ENCODE measurements around the gene PXMP4. TPM values are rescaled to one million over a fixed set of nuclear protein-coding genes. Genes with fewer than 3 reads are reported as not detected.

PXMP4 gene
- total RNA-seq, 2 experiments from 2014 or later, result 3.6 to 4.1 TPM

GRCh38 chr20:33658929-33659328 is 61.2 kb downstream of the PXMP4 start:
- CTCF ChIA-PET, result no interaction called here
- Mint-ChIP-seq H3K4me3 (no peak overlapping the region), H3K36me3 (ENCODE audit: low read depth) (no peaks in the 10 kb centered on the region), H3K9me3 (no peaks in the 10 kb centered on the region), H3K4me1 (ENCODE audit: low read depth) (peaks cover 9% of the 10 kb centered on the region), H3K27ac (no peak overlapping the region), H3K27me3 (no peaks in the 10 kb centered on the region)
- Histone ChIP-seq H3K36me3 (ENCODE audit: insufficient read depth, low read length) (no peaks in the 10 kb centered on the region), H3K4me1 (ENCODE audit: insufficient read depth, low read length) (peaks cover 16% of the 10 kb centered on the region), H3K27ac (ENCODE audit: low read depth in 1 of 2, low read length in 2 of 2) (no peak overlapping the region), H3K4me3 (ENCODE audit: low read length) (no peak overlapping the region), H3K27me3 (ENCODE audit: control insufficient read depth in 1 of 2, insufficient read depth in 2 of 2, low read length in 2 of 2) (no peaks in the 10 kb centered on the region), H3K9me3 (ENCODE audit: control insufficient read depth in 1 of 2, insufficient read depth in 1 of 2, low read length in 2 of 2) (no peaks in the 10 kb centered on the region)
- no peak for ATAC-seq (ENCODE audit: poor library complexity)
- no peak for DNase-seq
- intact Hi-C loops (cut with DNase I, micrococcal nuclease), result no loop called here
- no peak for TF ChIP-seq CTCF (IDR thresholded peaks at IDR 0.05)
- POLR2A ChIA-PET, result no interaction called here

- H3K36me3 Mint-ChIP-seq (ENCODE audit: low read depth), result no peaks in the 10 kb centered on the region
- peaks cover 7% of the 10 kb centered on the region for H3K4me1 Mint-ChIP-seq (ENCODE audit: low read depth)
- CTCF ChIA-PET, result no interaction called here
These were observed 61.6 kb downstream of the PXMP4 start for GRCh38 chr20:33658510-33658909.

GRCh38 chr20:33657704-33658095 is 62.4 kb downstream of the PXMP4 start:
- H3K4me3 Mint-ChIP-seq, result no peak overlapping the region
- no peaks in the 10 kb centered on the region for H3K36me3 Mint-ChIP-seq (ENCODE audit: low read depth)
- no peaks in the 10 kb centered on the region for H3K9me3 Mint-ChIP-seq
- ChIA-PET CTCF (no interaction called here), POLR2A (no interaction called here)
- no peak overlapping the region for H3K27ac ChIP-seq (ENCODE audit: low read depth in 1 of 2, low read length in 2 of 2)
- no peaks in the 10 kb centered on the region for H3K27me3 Mint-ChIP-seq
- no peaks in the 10 kb centered on the region for H3K9me3 ChIP-seq (ENCODE audit: control insufficient read depth in 1 of 2, insufficient read depth in 1 of 2, low read length in 2 of 2)
- no peak overlapping the region for H3K27ac Mint-ChIP-seq
- no peak for ATAC-seq (ENCODE audit: poor library complexity)
- H3K27me3 ChIP-seq (ENCODE audit: control insufficient read depth in 1 of 2, insufficient read depth in 2 of 2, low read length in 2 of 2), result no peaks in the 10 kb centered on the region
- no peak for TF ChIP-seq CTCF (IDR thresholded peaks at IDR 0.05)
- peaks cover 6% of the 10 kb centered on the region for H3K4me1 ChIP-seq (ENCODE audit: insufficient read depth, low read length)
- H3K4me1 Mint-ChIP-seq (ENCODE audit: low read depth), result peaks cover 2% of the 10 kb centered on the region
- intact Hi-C loops (cut with DNase I, micrococcal nuclease), result no loop called here
- no peaks in the 10 kb centered on the region for H3K36me3 ChIP-seq (ENCODE audit: insufficient read depth, low read length)
- H3K4me3 ChIP-seq (ENCODE audit: low read length), result no peak overlapping the region
- DNase-seq, result no peak

More at GRCh38 chr20:33658510-33658909, 61.6 kb downstream of the PXMP4 start:
- no peaks in the 10 kb centered on the region for H3K9me3 Mint-ChIP-seq
- H3K27ac Mint-ChIP-seq, result no peak overlapping the region
- no peaks in the 10 kb centered on the region for H3K27me3 Mint-ChIP-seq
- POLR2A ChIA-PET, result no interaction called here
- H3K4me1 ChIP-seq (ENCODE audit: insufficient read depth, low read length), result peaks cover 13% of the 10 kb centered on the region
- DNase-seq (no peak), ATAC-seq (ENCODE audit: poor library complexity) (no peak)
- no peak overlapping the region for H3K27ac ChIP-seq (ENCODE audit: low read depth in 1 of 2, low read length in 2 of 2)
- no peak overlapping the region for H3K4me3 ChIP-seq (ENCODE audit: low read length)
- no peak for TF ChIP-seq CTCF (IDR thresholded peaks at IDR 0.05)
- no peak overlapping the region for H3K4me3 Mint-ChIP-seq
- no peaks in the 10 kb centered on the region for H3K36me3 ChIP-seq (ENCODE audit: insufficient read depth, low read length)
- intact Hi-C loops (cut with DNase I, micrococcal nuclease), result no loop called here
- no peaks in the 10 kb centered on the region for H3K27me3 ChIP-seq (ENCODE audit: control insufficient read depth in 1 of 2, insufficient read depth in 2 of 2, low read length in 2 of 2)
- no peaks in the 10 kb centered on the region for H3K9me3 ChIP-seq (ENCODE audit: control insufficient read depth in 1 of 2, insufficient read depth in 1 of 2, low read length in 2 of 2)
